Progenitor cell of endocrine pancreas (in vitro differentiated cells): Measurements from ENCODE around the gene ENPP1. TPM values are rescaled to one million over a fixed set of nuclear protein-coding genes. Genes with fewer than 3 reads are reported as not detected.

Experiments used
- DNase-seq: peaks from one replicate; pipeline ENCODE4 v3.0.0; 2021; ENCODE audit warnings: low spot score; ENCODE audit not compliant: unreplicated experiment
- H3K27ac Mint-ChIP-seq: 2 replicates; pipeline ENCODE4 v1.8.0; 2021; ENCODE audit warnings: mild to moderate bottlenecking, moderate library complexity, mixed read lengths
- H3K27me3 Mint-ChIP-seq: 2 replicates; pipeline ENCODE4 v1.8.0; 2021; ENCODE audit warnings: mixed read lengths
- H3K36me3 Mint-ChIP-seq: 2 replicates; pipeline ENCODE4 v1.8.0; 2022; ENCODE audit warnings: mixed read lengths; ENCODE audit not compliant: insufficient read depth
- H3K4me1 Mint-ChIP-seq: 2 replicates; pipeline ENCODE4 v1.8.0; 2021; ENCODE audit warnings: low read depth, mixed read lengths
- H3K4me3 Mint-ChIP-seq: 2 replicates; pipeline ENCODE4 v1.8.0; 2021; ENCODE audit warnings: low read depth, mild to moderate bottlenecking, moderate library complexity, mixed read lengths
- H3K9me3 Mint-ChIP-seq: 2 replicates; pipeline ENCODE4 v1.8.0; 2021; ENCODE audit warnings: low read depth, mixed read lengths
- total RNA-seq: library from RNA; stranded (reverse); gene quantifications from 2 replicates; pipeline ENCODE4 v1.2.1, GENCODE V29; 2021
- TF ChIP-seq, protein P1 (sequence below): fragments of 200-600 bp; sonication (generic); IDR thresholded peaks from one replicate; pipeline ENCODE4 v1.5.0; 2021; ENCODE audit warnings: antibody characterized with exemption, mild to moderate bottlenecking; ENCODE audit not compliant: unreplicated experiment

The ENPP1 gene
- total RNA-seq, 1 donor from 2014 or later = 2.4 TPM

DNA sequence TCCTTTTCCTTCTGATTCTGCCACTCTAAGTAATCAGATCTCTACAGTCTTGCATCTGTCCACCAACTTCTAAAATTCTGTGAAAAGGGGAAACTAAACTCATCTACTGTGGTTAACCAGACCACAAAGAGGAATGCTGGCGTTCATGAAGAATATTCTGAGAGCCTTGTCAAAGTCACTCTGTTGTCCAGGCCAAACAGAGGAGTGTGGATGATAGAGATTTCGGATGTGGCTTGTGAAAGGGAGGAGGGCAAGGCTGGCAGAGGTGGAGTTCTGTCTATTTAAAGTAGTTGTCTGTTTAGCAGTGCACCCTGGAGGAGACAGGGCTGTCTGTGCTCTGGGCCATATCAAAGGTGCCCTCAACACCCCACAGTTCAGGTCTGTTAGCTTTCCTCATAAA, 109.5 kb downstream of the ENPP1 start:
- H3K27ac Mint-ChIP-seq = no peak overlapping the region
- H3K27me3 Mint-ChIP-seq = peaks cover 3% of the 10 kb centered on the region
- H3K4me1 Mint-ChIP-seq = no peaks in the 10 kb centered on the region
- no peaks in the 10 kb centered on the region for H3K36me3 Mint-ChIP-seq
- no peak overlapping the region for H3K4me3 Mint-ChIP-seq
- TF ChIP-seq, protein P1, sequence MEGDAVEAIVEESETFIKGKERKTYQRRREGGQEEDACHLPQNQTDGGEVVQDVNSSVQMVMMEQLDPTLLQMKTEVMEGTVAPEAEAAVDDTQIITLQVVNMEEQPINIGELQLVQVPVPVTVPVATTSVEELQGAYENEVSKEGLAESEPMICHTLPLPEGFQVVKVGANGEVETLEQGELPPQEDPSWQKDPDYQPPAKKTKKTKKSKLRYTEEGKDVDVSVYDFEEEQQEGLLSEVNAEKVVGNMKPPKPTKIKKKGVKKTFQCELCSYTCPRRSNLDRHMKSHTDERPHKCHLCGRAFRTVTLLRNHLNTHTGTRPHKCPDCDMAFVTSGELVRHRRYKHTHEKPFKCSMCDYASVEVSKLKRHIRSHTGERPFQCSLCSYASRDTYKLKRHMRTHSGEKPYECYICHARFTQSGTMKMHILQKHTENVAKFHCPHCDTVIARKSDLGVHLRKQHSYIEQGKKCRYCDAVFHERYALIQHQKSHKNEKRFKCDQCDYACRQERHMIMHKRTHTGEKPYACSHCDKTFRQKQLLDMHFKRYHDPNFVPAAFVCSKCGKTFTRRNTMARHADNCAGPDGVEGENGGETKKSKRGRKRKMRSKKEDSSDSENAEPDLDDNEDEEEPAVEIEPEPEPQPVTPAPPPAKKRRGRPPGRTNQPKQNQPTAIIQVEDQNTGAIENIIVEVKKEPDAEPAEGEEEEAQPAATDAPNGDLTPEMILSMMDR = no peak
- peaks cover 4% of the 10 kb centered on the region for H3K9me3 Mint-ChIP-seq
- no peak for DNase-seq

- Mint-ChIP-seq H3K27ac (no peak overlapping the region), H3K4me1 (no peaks in the 10 kb centered on the region), H3K36me3 (no peaks in the 10 kb centered on the region), H3K9me3 (peaks cover 4% of the 10 kb centered on the region), H3K27me3 (peaks cover 3% of the 10 kb centered on the region), H3K4me3 (no peak overlapping the region)
- DNase-seq = no peak
- TF ChIP-seq, protein P1 = no peak
These were observed 110.2 kb downstream of the ENPP1 start for GRCh38 chr6:131917763-131918649.

DNA sequence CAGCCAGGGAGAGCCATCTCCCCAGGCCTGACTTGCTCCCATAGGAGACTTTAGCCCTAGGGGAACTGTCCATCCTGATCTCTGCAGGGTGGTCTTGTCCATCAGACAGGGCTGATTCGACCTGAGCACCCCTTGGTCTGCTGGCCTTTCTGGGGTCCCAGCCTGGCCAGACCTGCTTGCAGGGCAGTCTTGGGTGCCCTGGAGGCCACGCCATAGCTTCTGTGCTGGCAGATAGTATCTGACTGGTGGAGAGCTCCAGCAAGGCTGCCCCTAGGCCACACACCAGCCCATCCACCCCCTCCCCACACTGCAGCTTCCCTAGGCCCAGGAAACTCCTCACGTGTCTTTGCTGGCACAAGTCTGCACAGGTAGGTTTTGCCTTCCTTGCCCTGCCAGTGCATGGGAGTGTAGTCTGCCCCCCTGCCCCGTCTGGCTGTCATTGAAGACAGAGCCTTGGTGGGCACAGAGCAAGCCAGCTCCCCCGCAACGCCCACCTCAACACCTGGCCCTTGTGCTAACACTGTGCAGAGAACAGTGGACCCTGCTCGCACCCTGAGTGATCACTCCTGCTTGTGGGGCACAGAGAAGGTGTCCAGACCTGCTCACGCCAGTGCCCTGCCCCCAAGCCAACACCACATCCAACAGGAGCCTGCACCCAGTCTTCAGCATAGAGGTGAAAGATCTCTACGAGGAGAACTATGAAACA, 111.0 kb downstream of the ENPP1 start:
- no peak for DNase-seq
- Mint-ChIP-seq H3K36me3 (no peaks in the 10 kb centered on the region), H3K27me3 (peaks cover 3% of the 10 kb centered on the region), H3K9me3 (peaks cover 4% of the 10 kb centered on the region), H3K4me3 (no peak overlapping the region), H3K27ac (no peak overlapping the region), H3K4me1 (no peaks in the 10 kb centered on the region)
- TF ChIP-seq, protein P1 = no peak

DNA sequence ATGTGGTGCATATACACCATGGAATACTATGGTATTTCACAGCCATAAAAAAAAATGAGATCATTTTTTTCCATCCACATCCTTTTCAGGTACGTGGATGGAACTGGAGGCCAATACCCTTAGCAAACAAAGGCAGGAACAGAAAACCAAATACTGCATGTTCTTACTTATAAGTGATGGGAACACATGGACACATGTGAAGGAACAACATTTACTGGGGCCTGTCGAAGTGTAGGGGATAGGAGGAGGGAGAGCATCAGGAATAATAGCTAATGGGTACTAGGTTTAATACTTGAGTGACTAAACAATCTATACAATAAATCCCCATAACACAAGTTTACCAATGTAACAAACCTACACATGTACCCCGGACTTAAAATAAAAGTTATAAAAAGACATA, 112.8 kb downstream of the ENPP1 start:
- TF ChIP-seq, protein P1 = no peak
- no peak overlapping the region for H3K4me3 Mint-ChIP-seq
- H3K9me3 Mint-ChIP-seq = peaks cover 4% of the 10 kb centered on the region
- H3K27ac Mint-ChIP-seq = no peak overlapping the region
- DNase-seq = no peak
- H3K36me3 Mint-ChIP-seq = no peaks in the 10 kb centered on the region
- peaks cover 3% of the 10 kb centered on the region for H3K27me3 Mint-ChIP-seq
- H3K4me1 Mint-ChIP-seq = no peaks in the 10 kb centered on the region

DNA sequence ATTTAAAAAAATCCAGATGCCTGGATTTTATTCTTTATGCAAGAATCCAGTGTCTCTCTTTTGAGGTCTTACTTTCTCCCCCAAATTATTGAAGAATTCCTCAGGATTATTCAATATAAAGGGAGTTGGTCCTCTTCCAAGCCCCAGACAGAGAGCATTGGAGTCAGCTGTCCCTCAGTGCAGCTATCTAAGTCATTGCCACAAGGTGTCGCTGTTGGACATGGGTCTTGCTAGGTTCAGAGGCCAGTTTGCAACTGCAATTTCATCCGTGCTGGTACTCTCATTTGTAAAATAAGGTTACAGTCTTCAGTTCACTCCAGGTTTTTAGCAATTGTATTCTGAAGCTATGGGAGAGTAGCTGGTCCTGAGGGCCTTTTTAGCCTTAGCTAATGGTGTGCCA, 115.5 kb downstream of the ENPP1 start:
- Mint-ChIP-seq H3K36me3 (no peaks in the 10 kb centered on the region), H3K4me3 (no peak overlapping the region), H3K27me3 (no peaks in the 10 kb centered on the region), H3K4me1 (no peaks in the 10 kb centered on the region), H3K9me3 (peaks cover 4% of the 10 kb centered on the region), H3K27ac (no peak overlapping the region)
- TF ChIP-seq, protein P1 = peak; percentile 89
- peak; percentile 54 for DNase-seq
